GM21423 (cell line): Measurements from ENCODE around the gene HNRNPD.
"Not testable (repeated sequence)": the region's sequence is repeated elsewhere in the genome, so short reads cannot be mapped to it uniquely, and the experiment has no call there.

Experiments
- ATAC-seq: cut with Tn5 transposase; IDR thresholded peaks from one replicate; pipeline ENCODE4 v1.9.1; 2021; ENCODE audit warnings: mild to moderate bottlenecking, moderate library complexity; ENCODE audit not compliant: unreplicated experiment

HNRNPD gene

GRCh38 chr4:82373486-82373815 lies 340 bp downstream of the HNRNPD start:
- ATAC-seq = peak; percentile 18

- no peak for ATAC-seq
These were observed 990 bp downstream of the HNRNPD start for GRCh38 chr4:82372517-82373485.

- ATAC-seq = no peak
These were observed 2.3 kb downstream of the HNRNPD start for GRCh38 chr4:82371497-82371896.

- ATAC-seq = no peak
These were observed 6.2 kb downstream of the HNRNPD start for GRCh38 chr4:82367438-82368097.

- ATAC-seq = not testable (repeated sequence)
These were observed 7.4 kb downstream of the HNRNPD start for GRCh38 chr4:82366431-82366830.

GRCh38 chr4:82363896-82364487 lies 9.8 kb downstream of the HNRNPD start:
- ATAC-seq = no peak

GRCh38 chr4:82362565-82362964 lies 11.2 kb downstream of the HNRNPD start:
- ATAC-seq = no peak

- no peak for ATAC-seq
These were observed 13.3 kb downstream of the HNRNPD start for GRCh38 chr4:82360298-82361177.

- ATAC-seq = no peak
These were observed 14.9 kb downstream of the HNRNPD start for GRCh38 chr4:82358847-82359246.

GRCh38 chr4:82357640-82358039 lies 16.2 kb downstream of the HNRNPD start:
- ATAC-seq = no peak

GRCh38 chr4:82354788-82355187 lies 19.0 kb downstream of the HNRNPD start:
- no peak for ATAC-seq

- ATAC-seq = no peak
These were observed 20.9 kb downstream of the HNRNPD start for GRCh38 chr4:82352825-82353366.

- ATAC-seq = no peak
These were observed 21.5 kb downstream of the HNRNPD start for GRCh38 chr4:82352118-82352824.

- no peak for ATAC-seq
These were observed 27.7 kb downstream of the HNRNPD start for GRCh38 chr4:82346126-82346525.

GRCh38 chr4:82335043-82335442 lies 38.7 kb downstream of the HNRNPD start:
- no peak for ATAC-seq

GRCh38 chr4:82333641-82334040 lies 40.1 kb downstream of the HNRNPD start:
- ATAC-seq = not testable (repeated sequence)

- no peak for ATAC-seq
These were observed 42.0 kb downstream of the HNRNPD start for GRCh38 chr4:82331814-82332213.

- no peak for ATAC-seq
These were observed 53.4 kb downstream of the HNRNPD start for GRCh38 chr4:82320351-82320750.

GRCh38 chr4:82303063-82303462 lies 70.7 kb downstream of the HNRNPD start:
- not testable (repeated sequence) for ATAC-seq
